GM18526 (cell line): ENCODE data around the gene COMMD1.

Source experiments
- POLR2A ChIP-seq: IDR thresholded peaks from 3 replicates; pipeline ENCODE4 v1.6.1; 2011; ENCODE audit not compliant: insufficient read length; ENCODE audit errors: extremely low read depth

Gene COMMD1

DNA sequence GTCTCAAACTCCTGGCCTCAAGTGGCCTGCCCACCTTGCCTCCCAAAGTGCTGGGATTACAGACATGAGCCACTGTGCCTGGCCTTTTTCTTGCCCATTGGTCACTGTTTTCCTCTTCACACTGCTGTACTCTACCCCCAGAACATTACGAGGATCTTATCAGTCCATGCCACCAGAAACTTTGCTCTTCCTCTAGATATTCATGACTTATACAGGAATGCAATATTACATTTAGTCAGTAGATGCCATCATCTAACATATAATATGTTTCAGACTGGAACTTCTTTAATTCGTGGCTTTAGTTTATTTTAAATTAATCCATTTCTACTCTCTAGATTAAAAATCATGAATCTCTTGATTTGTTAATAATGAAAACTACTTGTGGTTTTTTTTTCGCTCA, 135.5 kb downstream of the COMMD1 start:
- no peak for TF ChIP-seq POLR2A

DNA sequence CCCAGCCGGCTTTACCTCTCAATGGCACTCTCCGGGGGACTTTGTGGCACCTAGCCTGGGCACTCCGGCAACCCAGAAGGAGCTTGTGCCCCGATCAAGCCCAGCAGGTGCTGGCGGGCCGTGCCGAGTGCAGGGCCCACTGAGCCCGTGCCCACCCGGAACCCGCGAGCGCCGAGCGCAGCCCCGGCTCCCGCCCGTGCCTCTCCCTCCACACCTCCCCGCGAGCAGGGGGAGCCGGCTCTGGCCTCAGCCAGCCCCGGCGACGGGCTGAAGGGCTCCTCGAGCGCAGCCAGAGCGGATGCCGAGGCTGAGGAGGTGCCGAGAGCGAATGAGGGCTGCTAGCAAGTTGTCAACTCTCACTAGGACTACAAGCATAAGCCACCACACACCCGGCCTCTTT, 136.9 kb downstream of the COMMD1 start:
- no peak for TF ChIP-seq POLR2A

DNA sequence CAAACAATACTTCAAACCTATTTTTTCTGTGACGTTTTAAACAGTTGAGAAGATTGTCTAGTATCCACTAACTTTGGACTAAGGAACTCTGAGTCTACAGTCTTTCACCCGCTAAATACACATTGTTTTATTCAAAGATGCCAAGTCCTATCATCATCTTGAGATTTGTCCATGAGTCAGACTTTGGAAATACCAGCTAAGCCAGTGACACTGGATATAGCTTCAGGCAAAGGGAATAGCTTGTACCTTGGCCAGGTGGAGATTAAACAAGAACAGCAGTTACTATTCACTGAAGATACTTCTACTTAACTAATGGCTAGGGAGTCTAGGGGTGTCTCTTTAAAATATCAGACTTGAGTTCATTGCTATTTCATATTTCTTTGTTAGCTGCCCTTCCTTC, 137.5 kb downstream of the COMMD1 start:
- TF ChIP-seq POLR2A = no peak

DNA sequence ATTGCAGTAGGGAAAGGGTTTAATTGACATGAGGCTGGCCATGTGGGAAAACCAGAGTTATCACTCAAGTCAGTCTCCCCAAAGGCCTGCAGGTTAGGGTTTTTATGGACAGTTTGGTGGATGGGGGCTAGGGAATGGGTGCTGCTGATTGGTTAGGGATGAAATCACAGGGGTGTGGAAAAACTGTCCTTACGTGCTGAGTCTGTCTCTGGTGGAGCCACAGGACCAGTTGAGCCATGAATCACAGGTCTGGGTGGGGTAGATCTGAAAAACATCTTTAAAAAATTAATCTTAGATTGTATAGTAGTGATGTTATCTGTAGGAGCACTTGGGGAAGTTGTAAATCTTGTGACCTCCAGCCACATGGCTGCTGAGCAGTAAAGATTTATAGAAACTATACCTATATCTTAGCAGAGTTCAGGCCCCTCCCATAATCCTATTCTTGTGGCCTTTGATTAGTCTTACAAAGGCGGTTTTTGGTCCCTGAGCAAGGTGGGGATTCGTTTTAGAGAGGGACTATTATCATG, 139.6 kb downstream of the COMMD1 start:
- TF ChIP-seq POLR2A = no peak

DNA sequence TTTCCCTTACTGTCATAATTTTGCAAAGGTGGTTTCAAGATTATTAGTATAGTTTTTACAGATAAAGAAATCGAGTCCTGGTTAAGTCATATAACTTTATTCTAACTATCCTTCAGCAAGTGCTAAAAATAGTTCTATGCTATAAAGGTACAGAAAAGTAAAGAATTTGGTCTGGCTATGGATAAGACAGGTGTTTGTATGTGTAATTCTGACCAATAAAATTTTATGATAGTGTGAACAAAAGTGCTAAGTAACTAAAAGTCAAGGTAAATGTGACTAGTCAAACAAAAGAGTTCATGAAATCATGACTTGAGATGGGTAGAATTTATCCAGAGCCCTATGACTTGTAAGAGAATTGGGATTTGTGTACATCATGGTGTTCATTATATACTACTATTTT, 140.7 kb downstream of the COMMD1 start:
- TF ChIP-seq POLR2A = no peak

DNA sequence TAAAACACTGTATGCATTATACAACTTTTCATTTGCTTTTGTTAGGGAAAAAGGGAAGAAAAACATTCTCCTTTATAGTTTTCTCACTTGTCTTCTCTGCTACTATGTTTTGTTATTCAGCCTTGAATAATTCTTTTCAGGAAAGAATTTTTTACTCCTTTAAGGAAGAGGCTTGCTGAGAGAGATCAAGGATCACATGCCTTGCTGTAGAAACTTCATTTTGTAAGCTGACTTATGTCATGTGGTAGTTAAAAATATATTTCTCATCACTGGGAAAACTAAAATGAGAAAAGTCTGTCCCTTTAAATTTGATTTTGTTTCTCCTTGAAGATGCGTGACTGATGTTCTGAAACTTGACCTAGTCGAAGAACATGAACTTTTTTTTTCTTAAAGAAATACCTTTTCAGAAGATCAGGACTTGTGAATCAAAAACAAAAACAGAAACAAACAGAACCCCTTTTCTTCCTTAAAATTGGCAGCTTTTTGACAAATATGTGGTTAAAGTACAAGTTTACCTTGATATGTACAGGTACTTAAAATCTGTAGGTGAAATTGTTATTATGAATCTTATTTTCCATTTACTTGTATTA, 145.1 kb downstream of the COMMD1 start:
- no peak for TF ChIP-seq POLR2A

DNA sequence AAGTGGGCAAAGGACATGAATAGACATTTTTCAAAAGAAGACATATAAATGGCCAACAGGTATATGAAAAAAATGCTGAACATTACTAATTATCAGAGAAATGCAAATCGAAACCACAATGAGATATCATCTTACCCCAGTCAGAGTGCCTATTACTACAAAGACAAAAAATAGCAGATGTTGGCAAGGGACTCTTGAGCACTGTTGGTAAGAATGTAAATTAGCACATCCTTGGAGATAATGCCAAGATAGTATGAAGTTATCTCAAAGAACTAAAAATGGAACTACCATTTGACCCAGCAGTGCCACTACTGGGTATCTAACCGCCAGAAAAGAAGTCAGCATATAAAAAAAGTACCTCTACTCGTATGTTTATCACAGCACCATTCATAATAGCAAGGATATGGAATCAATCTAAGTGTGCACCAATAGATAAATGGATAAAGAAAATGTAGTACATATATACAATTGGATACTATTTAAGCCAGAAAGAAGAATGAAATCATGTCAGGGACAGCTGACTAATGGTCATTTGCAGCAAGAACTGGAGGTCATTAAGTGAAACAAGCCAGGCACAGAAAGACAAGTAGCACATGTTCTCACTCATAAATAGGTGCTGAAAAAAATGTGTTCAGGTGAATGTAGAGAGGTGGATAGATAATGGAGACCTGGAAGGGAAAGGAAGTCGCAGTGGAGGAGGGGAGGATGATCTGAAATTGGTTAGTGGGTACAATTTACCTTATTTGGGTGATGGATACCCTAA, 148.7 kb downstream of the COMMD1 start:
- no peak for TF ChIP-seq POLR2A

DNA sequence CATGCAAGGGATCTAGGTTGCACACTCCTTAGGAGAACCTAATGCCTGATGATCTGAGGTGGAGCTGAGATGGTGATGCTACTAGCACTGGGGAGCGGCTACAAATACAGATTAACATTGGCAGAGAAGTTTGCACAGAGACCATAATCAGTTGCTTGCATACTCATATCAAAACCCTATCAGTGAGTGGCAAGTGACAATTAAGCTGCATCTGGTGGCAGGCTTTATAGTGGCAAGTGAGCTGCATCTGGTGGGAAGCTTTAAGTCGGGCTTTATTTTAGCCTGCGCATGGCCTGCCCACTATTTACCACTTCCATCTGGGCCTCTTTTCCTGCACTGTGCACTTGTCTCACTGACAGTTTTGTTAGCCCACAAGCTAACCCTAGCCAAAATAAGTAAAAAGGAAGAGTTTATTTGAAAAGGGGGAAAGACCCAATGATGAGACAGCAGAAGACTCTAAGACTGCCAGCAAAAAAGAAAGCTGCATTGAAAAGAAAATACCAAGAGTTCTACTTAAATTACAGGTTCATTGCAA, 149.5 kb downstream of the COMMD1 start:
- TF ChIP-seq POLR2A = no peak

DNA sequence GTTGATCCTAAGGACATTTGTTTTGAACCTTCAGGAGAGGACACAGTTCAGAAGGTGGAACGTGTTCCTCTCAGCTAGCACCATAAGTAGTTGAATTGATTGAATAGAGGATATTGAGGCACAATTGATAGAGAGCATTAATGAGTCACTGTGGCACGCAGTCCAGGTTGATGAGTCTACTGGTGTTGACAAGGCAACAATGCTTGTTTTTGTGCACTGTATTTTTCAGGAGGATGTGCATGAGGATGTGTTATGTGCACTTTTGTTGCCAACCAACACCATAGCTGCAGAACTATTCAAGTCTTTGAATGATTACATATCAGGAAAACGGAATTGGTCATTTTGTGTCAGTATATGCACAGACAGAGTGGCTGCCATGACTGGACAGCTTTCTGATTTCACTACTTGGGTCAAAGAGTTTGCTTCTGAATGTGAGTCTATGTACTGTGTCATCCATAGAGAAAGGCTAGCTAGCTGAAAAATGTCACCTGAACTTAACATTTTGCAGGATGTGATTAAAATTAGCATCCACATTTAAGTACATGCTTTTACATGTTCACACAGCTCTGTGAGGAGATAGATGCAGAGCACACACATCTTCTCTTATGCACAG, 150.4 kb downstream of the COMMD1 start:
- no peak for TF ChIP-seq POLR2A

DNA sequence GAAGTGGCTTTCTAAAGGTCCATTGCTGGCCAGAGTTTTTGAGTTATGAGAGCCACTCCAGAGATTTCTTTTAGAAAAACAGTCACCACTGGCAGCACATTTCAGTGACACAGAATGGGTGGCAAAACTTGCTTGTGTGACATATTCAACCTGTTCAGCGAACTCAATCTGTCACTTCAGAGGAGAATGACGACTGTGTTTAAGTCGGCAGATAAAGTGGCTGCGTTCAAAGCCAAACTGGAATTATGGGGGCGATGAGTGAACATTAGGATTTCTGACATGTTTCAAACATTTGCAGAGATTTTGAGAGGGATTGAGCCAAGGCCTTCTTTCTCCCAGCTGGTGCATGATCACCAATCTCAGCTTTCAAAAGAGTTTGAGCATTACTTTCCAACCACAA, 150.9 kb downstream of the COMMD1 start:
- no peak for TF ChIP-seq POLR2A

DNA sequence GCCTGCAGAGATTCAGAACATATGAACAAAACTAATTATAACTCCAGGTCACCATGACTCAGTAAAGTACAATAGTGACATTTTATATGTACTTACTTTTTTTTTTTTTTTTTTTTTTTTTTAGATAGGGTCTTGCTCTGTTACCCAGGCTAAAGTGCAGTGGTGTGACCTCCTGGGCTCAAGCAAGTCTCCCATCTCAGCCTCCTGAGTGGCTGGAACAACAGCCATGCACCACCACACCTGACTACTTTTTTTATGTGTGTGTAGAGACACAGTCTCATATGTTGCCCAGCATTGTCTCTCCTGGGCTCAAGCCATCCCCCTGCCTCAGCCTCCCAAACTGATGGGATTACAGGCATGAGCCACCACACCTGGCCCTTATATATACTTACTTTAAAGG, 159.8 kb downstream of the COMMD1 start:
- no peak for TF ChIP-seq POLR2A

DNA sequence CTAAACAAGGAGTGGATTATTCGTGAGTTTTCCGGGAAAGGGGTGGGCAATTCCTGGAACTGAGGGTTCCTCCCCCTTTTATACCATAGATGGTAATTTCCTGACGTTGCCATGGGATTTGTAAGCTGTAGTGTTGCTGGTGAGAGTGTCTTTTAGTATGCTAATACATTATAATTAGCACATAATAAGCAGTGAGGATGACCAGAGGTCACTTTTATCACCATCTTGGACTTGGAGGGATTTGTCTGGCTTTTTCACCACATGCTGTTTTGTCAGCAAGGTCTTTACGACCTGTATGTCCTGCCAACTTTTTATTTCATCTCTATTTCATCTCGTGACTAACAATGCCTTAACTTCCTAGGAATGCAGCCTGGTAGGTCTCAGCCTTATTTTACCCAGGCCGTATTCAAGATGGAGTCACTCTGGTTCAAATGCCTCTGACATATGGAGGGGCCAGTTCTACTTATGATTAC, 165.7 kb downstream of the COMMD1 start:
- no peak for TF ChIP-seq POLR2A

DNA sequence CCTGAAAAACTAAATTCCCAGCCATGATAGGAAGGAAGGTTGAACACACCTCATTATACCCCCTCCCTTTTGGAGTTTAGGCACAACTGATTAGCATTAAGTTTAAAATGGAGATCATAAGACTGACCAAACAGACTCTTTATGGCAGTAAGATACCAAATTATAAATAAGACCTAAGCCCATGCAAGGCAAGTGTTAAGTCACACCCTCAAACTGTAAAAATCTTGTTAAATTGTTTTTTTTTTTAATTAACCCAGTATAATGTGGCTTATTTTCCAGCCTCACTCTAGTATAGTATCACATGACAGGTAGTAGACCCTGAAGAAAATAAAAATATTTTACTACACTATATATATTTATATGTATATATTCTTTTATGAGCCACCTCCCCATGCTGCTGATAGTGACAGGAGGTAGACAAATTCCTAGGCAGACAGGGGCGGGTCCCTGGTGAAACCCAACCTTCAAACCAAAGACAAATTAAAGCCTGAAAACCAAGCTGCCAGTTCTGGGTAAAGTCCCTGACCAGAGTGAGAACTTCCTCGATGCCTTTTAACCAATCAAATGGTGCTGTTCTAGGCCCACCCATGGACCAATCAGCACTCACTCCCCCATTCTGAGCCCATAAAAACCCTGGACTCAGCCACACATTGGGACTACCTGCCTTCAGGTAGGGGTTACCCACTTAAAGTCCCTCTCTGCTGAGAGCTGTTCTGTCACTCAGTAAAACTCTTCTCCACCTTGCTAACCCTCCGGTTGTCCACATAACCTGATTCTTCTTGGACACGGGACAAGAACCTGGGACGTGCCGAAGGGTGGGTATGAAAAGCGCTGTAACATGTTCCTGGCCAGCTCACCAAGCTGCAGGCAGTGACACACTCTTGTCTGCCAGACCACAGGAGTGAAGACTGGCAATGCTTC, 166.5 kb downstream of the COMMD1 start:
- TF ChIP-seq POLR2A = no peak

DNA sequence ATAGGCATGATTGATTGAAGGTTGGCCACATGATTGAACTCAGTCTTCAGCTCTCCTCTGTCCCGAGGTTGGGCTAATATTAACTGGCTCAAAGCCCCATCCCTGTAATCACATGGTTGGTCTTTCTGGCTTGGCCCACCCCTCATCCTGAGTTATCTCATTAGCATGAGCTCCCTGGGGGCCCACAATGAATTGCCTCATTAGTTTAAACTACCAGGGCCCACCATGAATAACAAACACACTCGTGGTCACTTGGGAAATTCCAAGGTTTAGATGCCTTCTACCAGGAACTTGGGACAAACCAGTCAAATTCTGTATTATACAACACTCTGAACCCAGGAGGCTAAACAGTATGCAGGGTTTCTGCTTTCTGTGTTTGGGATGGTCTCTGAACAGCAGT, 168.8 kb downstream of the COMMD1 start:
- TF ChIP-seq POLR2A = no peak

DNA sequence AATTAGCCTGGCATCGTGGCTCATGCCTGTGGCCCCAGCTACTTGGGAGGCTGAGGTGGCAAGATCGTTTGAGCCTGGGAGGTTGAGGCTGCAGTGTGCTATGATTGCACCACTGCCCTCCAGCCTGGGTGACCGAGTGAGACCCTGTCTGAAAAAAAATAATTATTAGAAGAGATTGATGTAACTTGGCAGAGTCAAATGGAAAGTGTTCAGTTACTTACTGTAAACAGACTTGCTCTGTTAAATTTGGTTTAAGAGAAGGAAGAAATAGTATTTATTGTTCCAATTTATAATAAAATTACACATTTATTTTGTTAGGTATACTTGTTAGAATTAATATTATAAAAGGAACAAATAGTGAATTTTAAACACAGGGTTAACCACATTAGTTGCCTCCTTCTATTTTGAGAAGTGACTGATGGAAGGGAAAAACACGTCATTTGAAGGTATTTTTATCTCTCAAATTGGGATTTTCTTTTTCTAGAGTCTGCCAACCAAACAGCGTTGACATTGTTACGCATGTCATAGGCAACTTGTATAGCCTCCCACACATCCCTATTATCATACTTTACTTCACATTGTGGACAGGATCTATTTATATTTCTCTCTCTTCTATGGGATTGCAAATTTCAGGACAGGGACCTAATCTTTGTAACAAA, 171.6 kb downstream of the COMMD1 start:
- no peak for TF ChIP-seq POLR2A

DNA sequence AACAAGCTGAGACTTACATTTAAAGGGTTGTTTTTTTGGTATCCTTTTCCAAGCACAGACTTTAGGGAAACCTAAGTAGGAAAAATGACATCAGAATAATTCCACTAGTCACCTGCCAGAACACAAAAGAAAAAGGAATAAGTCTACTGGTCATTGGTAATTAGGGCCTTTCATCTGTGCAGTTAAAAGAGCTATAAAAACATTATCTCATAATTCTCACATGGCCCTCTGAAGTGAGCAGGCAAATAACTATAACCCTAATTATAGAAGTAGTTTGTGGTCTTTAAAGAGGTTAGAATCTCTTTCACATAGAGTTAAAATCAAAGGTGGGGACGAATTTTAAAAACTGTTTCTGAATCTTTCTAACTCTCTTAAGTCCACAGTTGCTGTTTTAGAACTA, 179.3 kb downstream of the COMMD1 start:
- TF ChIP-seq POLR2A = no peak
